Measurements from ENCODE around the gene TMEM198.

The TMEM198 gene

GRCh38 chr2:219507581-219508443 is 36.0 kb upstream of the TMEM198 start:
- Histone ChIP-seq H3K4me1 (ENCODE audit: insufficient read depth, low read length, poor library complexity, severe bottlenecking) (no peaks in the 10 kb centered on the region), H3K36me3 (ENCODE audit: insufficient read depth, low read length) (no peaks in the 10 kb centered on the region), H4K20me1 (ENCODE audit: insufficient read depth, low read length, poor library complexity, severe bottlenecking) (no peaks in the 10 kb centered on the region), H3F3A (ENCODE audit: low read depth) (no peaks in the 10 kb centered on the region), H3K4me2 (ENCODE audit: low read depth, low read length, poor library complexity, severe bottlenecking) (no peak overlapping the region), H2AFZ (ENCODE audit: low read length) (no peak overlapping the region), H3K9me3 (ENCODE audit: insufficient read depth, low read depth, low read length) (no peaks in the 10 kb centered on the region), H3K27me3 (ENCODE audit: insufficient read depth, low read length, poor library complexity, severe bottlenecking) (no peaks in the 10 kb centered on the region), H3K9me2 (replicated peaks; ENCODE audit: low read depth, low read length) (no peaks in the 10 kb centered on the region), H3K79me2 (ENCODE audit: insufficient read depth, low read length) (no peaks in the 10 kb centered on the region), H3K9ac (ENCODE audit: low read depth, low read length, poor library complexity, severe bottlenecking) (no peak overlapping the region), H3K4me3 (ENCODE audit: low read length, poor library complexity, severe bottlenecking) (no peak overlapping the region)
- TF ChIP-seq EZH2phosphoT487 (IDR thresholded peaks at IDR 0.05; ENCODE audit: borderline replicate concordance), result no peak

DNA sequence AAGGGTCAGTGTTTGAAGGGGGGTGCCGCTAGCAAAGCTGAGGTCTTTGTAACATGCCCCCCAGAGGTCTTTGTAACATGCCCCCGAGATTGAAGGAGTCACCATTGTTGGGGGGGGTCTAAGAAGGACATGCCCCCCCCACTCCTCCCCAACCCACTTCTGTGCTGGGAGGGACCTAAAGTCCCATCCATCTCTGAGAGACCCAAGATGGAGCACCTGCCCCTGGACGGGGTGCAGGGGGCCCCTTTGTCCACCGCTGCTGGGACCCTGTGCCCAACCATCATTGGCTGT is 35.4 kb upstream of the TMEM198 start:
- TF ChIP-seq, protein P1, sequence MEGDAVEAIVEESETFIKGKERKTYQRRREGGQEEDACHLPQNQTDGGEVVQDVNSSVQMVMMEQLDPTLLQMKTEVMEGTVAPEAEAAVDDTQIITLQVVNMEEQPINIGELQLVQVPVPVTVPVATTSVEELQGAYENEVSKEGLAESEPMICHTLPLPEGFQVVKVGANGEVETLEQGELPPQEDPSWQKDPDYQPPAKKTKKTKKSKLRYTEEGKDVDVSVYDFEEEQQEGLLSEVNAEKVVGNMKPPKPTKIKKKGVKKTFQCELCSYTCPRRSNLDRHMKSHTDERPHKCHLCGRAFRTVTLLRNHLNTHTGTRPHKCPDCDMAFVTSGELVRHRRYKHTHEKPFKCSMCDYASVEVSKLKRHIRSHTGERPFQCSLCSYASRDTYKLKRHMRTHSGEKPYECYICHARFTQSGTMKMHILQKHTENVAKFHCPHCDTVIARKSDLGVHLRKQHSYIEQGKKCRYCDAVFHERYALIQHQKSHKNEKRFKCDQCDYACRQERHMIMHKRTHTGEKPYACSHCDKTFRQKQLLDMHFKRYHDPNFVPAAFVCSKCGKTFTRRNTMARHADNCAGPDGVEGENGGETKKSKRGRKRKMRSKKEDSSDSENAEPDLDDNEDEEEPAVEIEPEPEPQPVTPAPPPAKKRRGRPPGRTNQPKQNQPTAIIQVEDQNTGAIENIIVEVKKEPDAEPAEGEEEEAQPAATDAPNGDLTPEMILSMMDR (conservative IDR thresholded peaks at IDR 0.05; ENCODE audit: low read length), result no peak
- no peak for TF ChIP-seq EZH2phosphoT487 (IDR thresholded peaks at IDR 0.05; ENCODE audit: borderline replicate concordance)
- no peaks in the 10 kb centered on the region for H3K9me3 ChIP-seq (ENCODE audit: insufficient read depth, low read depth, low read length)
- H3K9me2 ChIP-seq (replicated peaks; ENCODE audit: low read depth, low read length), result no peaks in the 10 kb centered on the region
- no peak overlapping the region for H3K4me3 ChIP-seq (ENCODE audit: low read length, poor library complexity, severe bottlenecking)
- no peaks in the 10 kb centered on the region for H3K36me3 ChIP-seq (ENCODE audit: insufficient read depth, low read length)
- no peaks in the 10 kb centered on the region for H3K79me2 ChIP-seq (ENCODE audit: insufficient read depth, low read length)
- H3K4me1 ChIP-seq (ENCODE audit: insufficient read depth, low read length, poor library complexity, severe bottlenecking), result no peaks in the 10 kb centered on the region
- no peaks in the 10 kb centered on the region for H4K20me1 ChIP-seq (ENCODE audit: insufficient read depth, low read length, poor library complexity, severe bottlenecking)
- H3K9ac ChIP-seq (ENCODE audit: low read depth, low read length, poor library complexity, severe bottlenecking), result no peak overlapping the region
- no peaks in the 10 kb centered on the region for H3F3A ChIP-seq (ENCODE audit: low read depth)
- H3K27me3 ChIP-seq (ENCODE audit: insufficient read depth, low read length, poor library complexity, severe bottlenecking), result peaks cover 3% of the 10 kb centered on the region
- no peak overlapping the region for H2AFZ ChIP-seq (ENCODE audit: low read length)
- no peak overlapping the region for H3K4me2 ChIP-seq (ENCODE audit: low read depth, low read length, poor library complexity, severe bottlenecking)

DNA sequence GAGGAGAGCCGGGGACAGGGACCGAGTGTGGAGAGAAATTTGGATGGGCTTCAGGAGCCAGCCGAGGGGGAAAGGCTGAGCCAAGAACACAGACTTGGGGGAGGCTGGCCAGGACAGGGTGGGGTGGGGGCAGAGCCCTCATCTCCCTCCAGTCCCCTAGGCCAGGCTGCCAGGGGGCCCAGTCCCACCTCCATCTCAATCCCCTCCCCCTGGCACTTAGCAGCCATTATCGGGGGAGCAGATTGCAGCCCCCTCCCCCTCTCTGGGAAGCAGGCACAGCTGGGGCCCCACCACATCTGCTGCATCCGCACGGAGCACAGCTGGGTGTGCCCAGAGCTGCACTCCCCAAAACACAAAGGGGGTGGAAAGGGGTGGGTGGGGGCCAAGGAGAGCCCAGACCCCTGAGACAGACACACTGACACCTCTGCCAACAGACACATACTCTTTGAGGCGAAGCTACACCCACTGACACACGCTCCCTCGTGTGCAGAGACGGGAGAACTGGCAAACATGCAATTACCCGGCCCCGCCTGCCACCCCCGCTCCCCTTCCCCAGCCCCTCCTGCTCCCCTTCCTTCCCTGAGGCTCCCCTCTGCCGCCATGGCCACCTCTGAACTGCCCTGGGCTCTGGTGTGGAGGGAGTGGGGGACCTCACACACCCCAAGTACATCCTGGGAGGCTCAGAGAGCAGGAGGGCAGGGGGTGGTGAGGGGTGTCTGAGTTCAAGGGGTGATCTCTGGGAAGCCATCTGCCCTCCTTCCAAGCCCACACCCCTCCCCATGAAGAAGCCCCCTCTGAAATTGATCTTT is 34.7 kb upstream of the TMEM198 start:
- Histone ChIP-seq H2AFZ (ENCODE audit: low read length) (no peak overlapping the region), H3K36me3 (ENCODE audit: insufficient read depth, low read length) (no peaks in the 10 kb centered on the region), H3F3A (ENCODE audit: low read depth) (no peaks in the 10 kb centered on the region), H3K9me2 (replicated peaks; ENCODE audit: low read depth, low read length) (no peaks in the 10 kb centered on the region), H3K9me3 (ENCODE audit: insufficient read depth, low read depth, low read length) (no peaks in the 10 kb centered on the region), H3K79me2 (ENCODE audit: insufficient read depth, low read length) (no peaks in the 10 kb centered on the region), H3K4me3 (ENCODE audit: low read length, poor library complexity, severe bottlenecking) (peak overlapping the region; percentile 17), H3K4me1 (ENCODE audit: insufficient read depth, low read length, poor library complexity, severe bottlenecking) (peaks cover 2% of the 10 kb centered on the region), H4K20me1 (ENCODE audit: insufficient read depth, low read length, poor library complexity, severe bottlenecking) (no peaks in the 10 kb centered on the region), H3K9ac (ENCODE audit: low read depth, low read length, poor library complexity, severe bottlenecking) (no peak overlapping the region), H3K4me2 (ENCODE audit: low read depth, low read length, poor library complexity, severe bottlenecking) (no peak overlapping the region), H3K27me3 (ENCODE audit: insufficient read depth, low read length, poor library complexity, severe bottlenecking) (peaks cover 5% of the 10 kb centered on the region)
- no peak for TF ChIP-seq EZH2phosphoT487 (IDR thresholded peaks at IDR 0.05; ENCODE audit: borderline replicate concordance)
- TF ChIP-seq, protein P1 (conservative IDR thresholded peaks at IDR 0.05; ENCODE audit: low read length), result no peak

Data from Loucy (cell line).